ENCODE results near the gene NPIPB9.
A peak's percentile ranks its signal among the peaks of the same experiment; 100 is the strongest.
"Not testable (repeated sequence)": the region's sequence is repeated elsewhere in the genome, so short reads cannot be mapped to it uniquely, and the experiment has no call there.

Gene NPIPB9

DNA sequence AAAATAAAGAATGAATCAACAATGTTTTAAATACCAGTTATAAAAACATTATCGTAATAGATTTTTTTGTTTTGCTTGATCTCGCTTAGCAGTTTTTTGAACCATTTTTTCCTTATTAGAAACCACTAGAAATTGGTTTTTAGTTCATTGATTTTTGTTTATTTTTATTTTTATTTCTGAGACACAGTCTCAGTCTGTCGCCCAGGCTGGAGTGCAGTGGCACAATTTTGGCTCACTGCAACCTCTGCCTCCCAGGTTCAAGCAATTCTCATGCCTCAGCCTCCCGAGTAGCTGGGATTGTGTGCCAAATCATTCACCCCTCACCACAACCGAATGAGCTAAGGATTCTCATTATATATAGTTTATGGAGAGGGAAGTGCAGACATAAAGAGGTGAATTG lies at the start of gene NPIPB9:
Gene NPIPB9 (plus strand): TSS at position 301 of the 400 bp plus-strand sequence.
- DNase-seq: not testable (repeated sequence)

- DNase-seq: not testable (repeated sequence)
These were observed 47.3 kb upstream of the NPIPB9 start for GRCh38 chr16:28704246-28704645.

DNA sequence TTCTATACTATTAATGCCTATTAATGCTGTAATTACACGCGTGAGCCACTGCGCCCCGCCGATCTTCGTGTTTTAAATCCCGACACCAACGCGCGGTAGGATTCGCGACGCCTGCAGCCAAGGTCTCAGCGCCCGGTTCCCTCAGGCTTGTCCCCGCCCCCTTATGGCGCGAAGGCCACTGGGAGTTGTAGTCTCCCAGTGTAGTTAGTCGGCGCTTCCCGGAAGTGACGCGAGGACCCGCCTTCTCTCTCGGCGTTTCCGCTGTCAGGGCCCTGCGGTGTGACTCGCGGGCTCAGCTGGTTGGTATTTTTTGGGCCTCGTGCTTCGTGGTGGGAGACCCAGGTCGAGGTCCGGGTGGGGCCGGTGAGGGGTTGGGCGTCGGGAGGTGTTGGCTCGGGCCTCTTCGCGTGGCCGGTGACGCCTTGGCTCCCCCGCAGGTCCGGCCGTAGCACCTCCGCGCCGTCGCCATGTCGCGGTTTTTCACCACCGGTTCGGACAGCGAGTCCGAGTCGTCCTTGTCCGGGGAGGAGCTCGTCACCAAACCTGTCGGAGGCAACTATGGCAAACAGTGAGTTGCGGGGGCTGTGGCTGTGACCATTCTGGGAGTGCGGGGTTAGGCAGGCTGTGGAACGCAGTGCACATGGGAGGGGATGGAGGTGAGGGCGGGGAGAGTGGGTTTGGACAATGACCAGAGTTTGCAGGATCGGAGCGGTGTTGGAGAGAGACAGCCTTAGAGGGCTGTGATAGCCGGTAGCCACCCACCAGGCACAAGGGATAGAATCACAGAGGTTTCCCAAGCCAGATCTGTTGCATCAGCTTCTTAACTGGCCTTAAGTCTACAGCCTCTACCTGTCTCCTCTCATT lies 40.1 kb upstream of the NPIPB9 start, which contains the start of gene EIF3C:
Gene EIF3C (plus strand): TSS at position 245 of the 864 bp plus-strand sequence. CDS start 223 bp downstream, at position 468.
- not testable (repeated sequence) for DNase-seq

GRCh38 chr16:28722852-28723650 lies 28.5 kb upstream of the NPIPB9 start:
- DNase-seq: not testable (repeated sequence)

GRCh38 chr16:28731253-28731652 lies 20.3 kb upstream of the NPIPB9 start:
- DNase-seq: not testable (repeated sequence)

DNA sequence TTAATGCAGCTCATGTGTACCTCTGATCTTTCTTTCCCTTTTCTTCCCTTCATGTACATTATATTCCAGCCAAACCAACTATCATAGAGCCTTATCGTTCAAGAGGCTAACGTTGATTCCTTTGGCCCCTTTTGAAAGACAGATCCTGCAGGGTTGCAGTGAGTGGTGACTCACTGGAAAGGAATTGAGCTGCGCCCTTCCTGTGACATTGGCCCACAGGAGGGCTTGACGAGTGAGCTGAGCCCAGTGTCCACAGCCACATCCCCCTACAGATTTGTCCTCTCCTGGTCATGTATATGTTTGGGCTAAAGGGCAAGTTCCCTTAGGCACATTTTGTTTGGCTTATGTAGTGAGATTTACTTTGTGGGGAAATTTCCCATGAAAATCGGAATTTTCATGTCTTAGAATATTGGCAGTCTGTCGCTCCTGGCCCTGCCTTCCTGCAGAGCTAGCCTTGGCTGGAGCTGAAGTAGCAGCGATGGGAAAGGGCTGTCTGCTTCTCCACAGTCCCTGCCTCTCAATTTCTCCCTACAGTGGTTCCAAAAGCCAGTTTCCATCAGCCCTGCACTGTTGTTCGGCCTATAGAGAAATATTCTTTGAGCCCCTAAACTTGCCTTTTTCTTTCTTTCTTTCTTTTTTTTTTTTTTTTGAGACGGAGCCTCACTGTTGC lies 19.0 kb upstream of the NPIPB9 start:
- DNase-seq: not testable (repeated sequence)

DNA sequence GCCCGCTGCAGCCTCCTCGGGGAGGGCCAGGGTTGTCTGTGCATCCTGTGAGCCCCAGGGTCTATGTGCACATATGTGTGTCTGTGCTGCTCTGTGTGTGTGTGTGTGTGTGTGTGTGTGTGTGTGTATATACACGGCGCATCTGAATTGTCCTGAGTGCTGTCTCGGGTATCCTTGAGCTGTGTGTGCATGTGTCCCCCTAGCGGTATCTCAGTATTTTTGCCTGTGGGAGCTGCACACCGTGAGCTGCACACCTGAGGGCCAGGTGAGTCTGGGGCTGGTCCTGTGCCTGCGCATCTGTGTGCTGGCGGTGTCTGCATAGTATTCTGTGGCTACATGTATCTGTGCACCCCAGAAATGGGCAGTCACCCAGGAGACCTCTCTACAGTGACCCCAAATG lies 11.8 kb upstream of the NPIPB9 start:
- not testable (repeated sequence) for DNase-seq

DNA sequence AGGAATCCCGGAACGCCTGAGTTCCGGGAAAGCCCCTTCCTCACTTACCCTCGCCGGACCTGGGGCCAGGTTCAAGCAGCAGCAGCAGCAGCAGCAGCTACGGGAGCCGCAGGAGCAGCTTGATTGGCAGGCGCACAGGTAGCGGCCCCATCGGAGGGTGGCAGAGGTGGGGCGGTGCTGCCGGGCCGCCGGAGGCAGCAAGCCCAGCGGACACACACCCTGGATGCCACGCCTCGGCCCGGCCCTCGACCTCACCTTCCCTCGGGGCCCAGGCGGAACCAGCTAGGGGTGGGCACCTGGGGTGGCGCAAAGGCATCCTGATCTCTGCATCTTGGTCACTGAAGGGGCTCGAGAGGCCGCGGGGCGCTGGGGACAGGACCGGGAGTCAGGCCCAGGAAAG lies 11.0 kb upstream of the NPIPB9 start:
- DNase-seq: not testable (repeated sequence)

DNA sequence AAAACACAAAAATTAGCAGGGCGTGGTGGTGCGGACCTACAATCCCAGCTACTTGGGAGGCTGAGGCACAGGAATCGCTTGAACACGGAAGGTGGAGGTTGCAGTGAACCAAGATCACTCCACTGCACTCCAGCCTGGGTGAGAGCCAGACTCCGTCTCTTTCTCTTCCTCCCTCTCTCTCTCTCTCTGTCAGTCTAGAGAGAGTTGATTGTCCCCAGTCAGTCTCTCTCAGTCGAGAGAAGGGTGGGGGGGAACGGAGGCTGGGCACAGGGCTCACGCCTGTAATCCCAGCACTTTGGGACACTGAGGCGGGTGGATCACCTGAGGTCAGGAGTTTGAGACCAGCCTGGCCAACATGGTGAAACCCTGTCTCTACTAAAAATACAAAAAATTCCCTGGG lies 10.3 kb upstream of the NPIPB9 start:
- not testable (repeated sequence) for DNase-seq

GRCh38 chr16:28746618-28747350 lies 4.8 kb upstream of the NPIPB9 start:
- DNase-seq: not testable (repeated sequence)

GRCh38 chr16:28749997-28750465 lies 1.6 kb upstream of the NPIPB9 start:
- peak; percentile 59 for DNase-seq

DNA sequence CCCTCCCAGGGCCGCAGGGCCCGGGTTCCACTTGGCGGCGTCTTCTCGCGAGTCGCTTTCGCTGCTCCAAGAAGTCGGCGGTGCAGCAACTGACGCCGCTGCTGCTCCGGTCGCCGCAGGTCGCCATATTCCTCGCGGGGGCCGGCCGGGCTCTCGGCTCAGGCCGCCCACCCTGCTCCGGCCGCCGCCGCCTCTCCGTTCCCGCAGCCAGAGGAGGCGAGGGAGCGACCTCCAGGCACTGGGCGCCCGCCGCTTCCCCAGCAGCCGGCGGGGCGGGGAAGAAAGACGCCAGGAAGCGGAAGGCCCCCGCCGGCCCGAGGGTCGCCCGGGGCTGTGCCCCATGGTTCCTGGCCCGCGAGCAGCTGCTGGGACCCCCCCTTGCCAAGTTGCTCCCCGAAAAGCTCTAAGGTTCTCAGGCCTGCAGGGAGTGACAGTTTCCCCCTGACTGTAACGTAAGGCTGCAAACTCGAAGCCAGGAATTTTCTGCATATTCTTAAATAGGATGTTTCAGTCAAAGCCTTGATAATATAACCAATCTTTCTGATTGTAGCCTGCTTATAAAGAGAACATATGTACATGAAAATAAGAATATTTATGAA lies 1.0 kb upstream of the NPIPB9 start:
- DNase-seq: not testable (repeated sequence)

DNA sequence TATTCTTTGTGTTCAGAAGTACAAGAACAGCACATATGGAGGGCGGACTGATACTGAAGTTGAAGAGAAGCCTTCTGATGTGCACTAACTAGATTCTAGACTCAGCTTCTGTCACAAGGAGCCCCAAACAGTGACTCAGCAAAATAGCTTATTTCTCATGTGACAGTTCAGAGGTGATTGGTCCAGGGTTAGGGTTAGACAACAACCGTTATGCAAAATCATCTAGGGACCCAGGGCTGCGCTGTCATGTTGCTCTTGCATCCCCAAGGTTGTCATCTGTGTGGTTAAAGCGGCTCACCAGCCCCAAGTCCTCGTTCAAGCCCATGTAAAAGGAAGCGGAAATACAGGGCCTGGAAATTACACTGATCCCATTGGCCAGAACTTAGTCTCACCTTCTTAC lies 30.1 kb downstream of the NPIPB9 start:
- DNase-seq: not testable (repeated sequence)

GRCh38 chr16:28782357-28782756 lies 30.8 kb downstream of the NPIPB9 start:
- DNase-seq: not testable (repeated sequence)

GRCh38 chr16:28802235-28803019 lies 50.8 kb downstream of the NPIPB9 start:
- DNase-seq: peak; percentile 68

DNA sequence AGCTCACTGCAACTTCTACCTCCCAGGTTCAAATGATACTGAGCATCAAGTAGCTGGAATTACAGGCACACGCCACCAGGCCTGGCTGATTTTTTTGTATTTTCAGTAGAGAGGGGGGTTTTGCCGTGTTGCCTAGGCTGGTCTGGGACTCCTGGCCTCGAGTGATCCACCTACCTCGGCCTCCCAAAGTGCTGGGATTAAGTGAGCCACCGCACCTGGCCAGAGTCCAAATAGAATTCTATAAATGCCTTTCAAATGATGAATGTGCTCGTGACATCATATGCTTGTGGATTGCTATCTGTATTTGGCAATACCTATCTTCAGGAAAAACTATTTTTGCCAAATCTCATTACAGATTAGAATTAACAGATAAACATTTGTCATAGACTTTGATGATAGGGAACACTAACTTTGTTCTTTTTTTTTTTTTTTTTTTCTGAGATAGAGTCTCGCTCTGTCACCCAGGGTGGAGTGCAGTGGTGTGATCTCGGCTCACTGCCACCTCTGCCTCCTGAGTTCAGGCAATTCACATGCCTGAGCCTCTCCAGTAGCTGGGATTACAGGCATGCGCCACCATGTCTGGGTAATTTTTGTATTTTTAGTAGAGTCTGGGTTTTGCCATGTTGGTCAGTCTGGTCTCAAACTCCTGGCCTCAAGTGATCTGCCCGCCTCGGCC lies 56.0 kb downstream of the NPIPB9 start:
- DNase-seq: not testable (repeated sequence)

GRCh38 chr16:28820016-28820415 lies 68.4 kb downstream of the NPIPB9 start:
- no peak for DNase-seq

GRCh38 chr16:28820546-28820945 lies 69.0 kb downstream of the NPIPB9 start:
- not testable (repeated sequence) for DNase-seq

- DNase-seq: no peak
These were observed 70.4 kb downstream of the NPIPB9 start for GRCh38 chr16:28821874-28822519.
